ENCODE measurements around the gene ANKRD2.

The ANKRD2 gene

GRCh38 chr10:97529685-97530465, 42.7 kb upstream of the ANKRD2 start:
- Histone ChIP-seq H3K36me3 (peaks cover 6% of the 10 kb centered on the region), H3K27ac (no peak overlapping the region), H3K27me3 (no peaks in the 10 kb centered on the region), H3K4me3 (ENCODE audit: low read depth in 1 of 2, low read length in 1 of 2) (no peak overlapping the region), H3K9me3 (no peaks in the 10 kb centered on the region), H3K4me1 (ENCODE audit: control insufficient read depth in 1 of 2, insufficient read depth in 1 of 2, low read depth in 1 of 2, low read length in 1 of 2) (no peaks in the 10 kb centered on the region)
- TF ChIP-seq CTCF (IDR thresholded peaks at IDR 0.05): no peak

- Histone ChIP-seq H3K27me3 (no peaks in the 10 kb centered on the region), H3K9me3 (no peaks in the 10 kb centered on the region), H3K4me1 (ENCODE audit: control insufficient read depth in 1 of 2, insufficient read depth in 1 of 2, low read depth in 1 of 2, low read length in 1 of 2) (no peaks in the 10 kb centered on the region), H3K4me3 (ENCODE audit: low read depth in 1 of 2, low read length in 1 of 2) (no peak overlapping the region), H3K36me3 (peaks cover 6% of the 10 kb centered on the region), H3K27ac (no peak overlapping the region)
- TF ChIP-seq CTCF (IDR thresholded peaks at IDR 0.05): no peak
Observed at GRCh38 chr10:97531401-97531986, 41.1 kb upstream of the ANKRD2 start.

GRCh38 chr10:97532935-97533671, 39.5 kb upstream of the ANKRD2 start:
- Histone ChIP-seq H3K4me1 (ENCODE audit: control insufficient read depth in 1 of 2, insufficient read depth in 1 of 2, low read depth in 1 of 2, low read length in 1 of 2) (no peaks in the 10 kb centered on the region), H3K36me3 (peaks cover 6% of the 10 kb centered on the region), H3K27me3 (no peaks in the 10 kb centered on the region), H3K9me3 (no peaks in the 10 kb centered on the region), H3K4me3 (ENCODE audit: low read depth in 1 of 2, low read length in 1 of 2) (no peak overlapping the region), H3K27ac (no peak overlapping the region)
- no peak for TF ChIP-seq CTCF (IDR thresholded peaks at IDR 0.05)

- Histone ChIP-seq H3K27ac (no peak overlapping the region), H3K9me3 (no peaks in the 10 kb centered on the region), H3K27me3 (no peaks in the 10 kb centered on the region), H3K4me1 (ENCODE audit: control insufficient read depth in 1 of 2, insufficient read depth in 1 of 2, low read depth in 1 of 2, low read length in 1 of 2) (no peaks in the 10 kb centered on the region), H3K4me3 (ENCODE audit: low read depth in 1 of 2, low read length in 1 of 2) (no peak overlapping the region), H3K36me3 (peaks cover 6% of the 10 kb centered on the region)
- TF ChIP-seq CTCF (IDR thresholded peaks at IDR 0.05): no peak
Observed at GRCh38 chr10:97533888-97534287, 38.7 kb upstream of the ANKRD2 start.

- Histone ChIP-seq H3K27ac (no peak overlapping the region), H3K27me3 (no peaks in the 10 kb centered on the region), H3K9me3 (no peaks in the 10 kb centered on the region), H3K4me3 (ENCODE audit: low read depth in 1 of 2, low read length in 1 of 2) (no peak overlapping the region), H3K4me1 (ENCODE audit: control insufficient read depth in 1 of 2, insufficient read depth in 1 of 2, low read depth in 1 of 2, low read length in 1 of 2) (no peaks in the 10 kb centered on the region), H3K36me3 (peaks cover 6% of the 10 kb centered on the region)
- TF ChIP-seq CTCF (IDR thresholded peaks at IDR 0.05): no peak
Observed at GRCh38 chr10:97534746-97535367, 37.7 kb upstream of the ANKRD2 start.

Data from neutrophil (primary cell).